NCI-H82 treated with DMSO at 0.1 percent for 48 hours (cell line): Measurements from ENCODE around the gene HOXB6.

Experiments
- DNase-seq: peaks from one replicate; lab custom pipeline; 2025; ENCODE audit not compliant: unreplicated experiment; lab: John Stamatoyannopoulos, UW

The HOXB6 gene

GRCh38 chr17:48604770-48605329 lies at the start of gene HOXB6:
Gene HOXB6 (minus strand): TSS chr17:48604986. CDS start chr17:48598150, 6,836 bp downstream.
- DNase-seq = no peak

- DNase-seq = no peak
These were observed 45.0 kb upstream of the HOXB6 start for GRCh38 chr17:48649741-48650140.

- DNase-seq = no peak
These were observed 43.1 kb upstream of the HOXB6 start for GRCh38 chr17:48647963-48648245.

- DNase-seq = no peak
These were observed 42.5 kb upstream of the HOXB6 start for GRCh38 chr17:48647103-48647962.

GRCh38 chr17:48646183-48647102 lies 41.7 kb upstream of the HOXB6 start:
- no peak for DNase-seq

GRCh38 chr17:48645639-48646182 lies 40.9 kb upstream of the HOXB6 start:
- DNase-seq = no peak

GRCh38 chr17:48644910-48645557 lies 40.2 kb upstream of the HOXB6 start:
- DNase-seq = no peak

GRCh38 chr17:48644159-48644558 lies 39.4 kb upstream of the HOXB6 start:
- no peak for DNase-seq

- no peak for DNase-seq
These were observed 38.9 kb upstream of the HOXB6 start for GRCh38 chr17:48643697-48644012.

- DNase-seq = no peak
These were observed 38.3 kb upstream of the HOXB6 start for GRCh38 chr17:48642843-48643696.

GRCh38 chr17:48642059-48642842 lies 37.5 kb upstream of the HOXB6 start:
- no peak for DNase-seq

- DNase-seq = no peak
These were observed 36.8 kb upstream of the HOXB6 start for GRCh38 chr17:48641541-48642058.

- no peak for DNase-seq
These were observed 36.0 kb upstream of the HOXB6 start for GRCh38 chr17:48640858-48641180.

- no peak for DNase-seq
These were observed 35.4 kb upstream of the HOXB6 start for GRCh38 chr17:48639982-48640857.

- DNase-seq = no peak
These were observed 34.4 kb upstream of the HOXB6 start for GRCh38 chr17:48639136-48639535.

- no peak for DNase-seq
These were observed 32.8 kb upstream of the HOXB6 start for GRCh38 chr17:48637323-48638260.
